Measurements from ENCODE around the gene DRC7.

DRC7 gene

GRCh38 chr16:57672824-57673223 lies 21.8 kb upstream of the DRC7 start:
- TF ChIP-seq CTCF (conservative IDR thresholded peaks at IDR 0.05) = no peak
- no peak overlapping the region for H3K27ac ChIP-seq

GRCh38 chr16:57675741-57676551 lies 18.7 kb upstream of the DRC7 start:
- TF ChIP-seq CTCF (conservative IDR thresholded peaks at IDR 0.05) = no peak

GRCh38 chr16:57676553-57677085 lies 18.0 kb upstream of the DRC7 start:
- TF ChIP-seq CTCF (conservative IDR thresholded peaks at IDR 0.05) = no peak
- peak overlapping the region; percentile 66 for H3K27ac ChIP-seq

More at GRCh38 chr16:57675741-57676551, 18.7 kb upstream of the DRC7 start:
- H3K27ac ChIP-seq = no peak overlapping the region; the same call in 1 of the 2 replicates

GRCh38 chr16:57677622-57678369 lies 16.8 kb upstream of the DRC7 start:
- H3K27ac ChIP-seq = peak overlapping the region; percentile 66
- TF ChIP-seq CTCF (conservative IDR thresholded peaks at IDR 0.05) = no peak

GRCh38 chr16:57679016-57679415 lies 15.6 kb upstream of the DRC7 start:
- TF ChIP-seq CTCF (conservative IDR thresholded peaks at IDR 0.05) = no peak
- no peak overlapping the region for H3K27ac ChIP-seq

GRCh38 chr16:57679767-57680482 lies 14.7 kb upstream of the DRC7 start:
- no peak for TF ChIP-seq CTCF (conservative IDR thresholded peaks at IDR 0.05)
- no peak overlapping the region for H3K27ac ChIP-seq

Data from VCaP (cell line).